DMS79 (cell line): ENCODE data around the gene SIPA1L2.

Experiments
- DNase-seq: peaks from one replicate; lab custom pipeline; 2025; lab: John Stamatoyannopoulos, UW

The SIPA1L2 gene

DNA sequence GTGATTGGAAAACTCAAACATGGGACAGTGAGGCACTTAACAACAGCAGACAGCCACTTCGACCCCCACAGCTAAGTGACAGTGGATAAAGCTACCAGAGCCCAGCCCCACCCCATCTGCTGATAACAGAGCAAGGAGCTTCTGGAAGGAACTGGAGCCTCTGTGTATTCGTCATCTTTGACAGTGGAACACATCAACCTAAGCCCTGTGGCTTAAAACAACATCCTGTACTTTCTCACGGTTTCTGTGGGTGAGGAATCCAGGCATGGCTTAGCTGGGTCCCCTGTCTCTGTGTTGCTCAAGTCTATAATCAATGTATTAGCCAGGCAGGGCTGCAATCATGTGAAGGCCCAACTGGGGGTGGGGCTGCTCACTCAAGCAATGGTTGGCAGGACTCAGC, 18.4 kb upstream of the SIPA1L2 start:
- no peak for DNase-seq

DNA sequence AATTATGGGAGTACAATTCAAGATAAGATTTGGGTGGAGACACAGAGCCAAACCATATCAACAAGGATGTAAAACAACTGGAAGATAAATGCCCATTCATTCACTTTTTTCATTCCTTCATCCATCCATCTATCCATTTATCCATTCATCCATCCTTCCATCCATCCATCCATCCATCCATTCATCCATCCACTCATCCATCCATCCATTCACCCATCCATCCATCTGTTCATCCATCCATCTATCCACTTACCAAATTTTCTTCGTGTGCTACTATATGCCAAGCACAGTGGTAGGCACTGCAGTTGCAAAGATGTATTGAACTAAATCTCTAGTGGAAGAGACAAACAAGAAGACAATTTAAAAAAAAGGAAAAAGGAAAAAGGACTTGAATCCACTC, 14.3 kb upstream of the SIPA1L2 start:
- DNase-seq = no peak

DNA sequence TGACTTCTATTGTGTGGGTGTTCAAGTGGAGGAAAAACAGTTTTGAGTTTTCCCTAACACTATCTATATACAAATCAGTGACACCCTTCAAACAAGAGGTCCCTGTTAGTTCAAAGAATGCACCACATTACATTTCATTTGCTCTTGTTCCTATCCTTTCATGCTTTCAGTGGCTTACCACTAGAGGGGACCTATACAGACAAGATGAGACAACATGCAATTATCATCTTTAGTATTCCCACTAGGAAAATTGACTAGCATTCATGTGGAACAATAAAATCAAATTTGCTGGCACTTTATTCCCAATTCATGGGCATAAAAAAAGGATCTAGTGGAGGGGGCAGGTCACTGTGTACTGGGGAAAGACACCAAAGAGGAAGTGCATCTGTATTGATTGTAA, 13.3 kb upstream of the SIPA1L2 start:
- DNase-seq = no peak

DNA sequence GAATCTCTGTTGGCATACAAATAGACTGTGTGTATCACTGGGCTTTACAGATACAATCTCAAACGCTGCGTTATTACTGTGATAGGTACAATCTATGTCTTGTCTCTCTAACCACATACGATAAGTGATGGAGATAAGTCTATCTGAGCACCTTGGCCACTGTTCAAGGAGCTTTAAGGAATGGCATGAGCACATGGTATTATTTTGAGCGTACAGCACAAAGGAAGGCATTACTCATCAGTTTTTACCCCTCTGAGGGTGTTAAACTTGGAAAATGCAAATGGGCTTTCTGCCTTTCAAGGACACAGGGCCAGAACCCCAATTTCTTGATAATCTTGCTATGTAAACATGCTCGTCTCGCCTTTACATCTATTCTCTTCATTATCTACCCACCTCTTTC, 11.6 kb upstream of the SIPA1L2 start:
- no peak for DNase-seq

DNA sequence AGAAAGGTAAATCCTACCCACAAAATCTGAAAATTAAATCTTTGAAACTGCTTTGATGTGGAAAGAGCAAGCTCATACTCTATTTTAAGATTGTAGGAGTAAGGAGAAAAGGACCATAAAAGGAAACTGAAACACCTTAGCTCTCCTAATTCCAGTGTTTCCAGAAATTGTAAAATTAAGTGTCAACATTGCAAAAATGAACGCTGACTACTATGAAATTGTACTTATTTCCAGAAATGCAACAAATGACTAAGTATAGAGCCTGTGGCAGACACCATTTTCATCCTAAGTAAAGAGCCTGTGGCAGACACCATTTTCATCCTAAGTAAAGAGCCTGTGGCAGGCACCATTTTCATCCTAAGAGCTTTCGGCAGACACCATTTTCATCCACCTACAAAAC, 6.9 kb upstream of the SIPA1L2 start:
- DNase-seq = no peak

DNA sequence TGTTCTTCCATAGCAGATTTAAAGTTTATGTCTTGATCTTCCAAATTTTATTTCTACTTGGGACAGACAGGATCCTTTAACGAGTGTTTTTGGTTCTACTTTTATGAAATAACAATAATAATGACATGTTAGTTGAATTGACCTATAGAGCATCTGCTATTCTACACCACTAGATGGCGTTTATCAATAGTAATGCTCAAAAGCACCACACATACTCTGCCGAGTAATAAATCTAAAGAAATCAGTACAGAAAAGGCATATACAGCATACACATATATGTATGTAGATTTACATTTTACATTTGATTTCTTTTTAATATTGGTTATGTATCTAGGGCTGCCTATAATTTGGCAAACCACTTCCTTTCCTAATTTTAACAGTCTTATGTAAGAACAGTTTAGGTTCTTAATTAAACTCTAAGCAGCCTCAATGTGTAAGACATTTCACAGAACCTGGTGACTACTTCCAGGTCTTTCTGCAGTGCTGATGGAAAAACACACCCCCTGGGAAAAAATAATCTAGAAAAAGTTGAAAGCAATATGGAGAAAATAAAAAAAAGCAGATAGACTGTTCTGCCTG, 5.9 kb upstream of the SIPA1L2 start:
- DNase-seq = peak; percentile 27

DNA sequence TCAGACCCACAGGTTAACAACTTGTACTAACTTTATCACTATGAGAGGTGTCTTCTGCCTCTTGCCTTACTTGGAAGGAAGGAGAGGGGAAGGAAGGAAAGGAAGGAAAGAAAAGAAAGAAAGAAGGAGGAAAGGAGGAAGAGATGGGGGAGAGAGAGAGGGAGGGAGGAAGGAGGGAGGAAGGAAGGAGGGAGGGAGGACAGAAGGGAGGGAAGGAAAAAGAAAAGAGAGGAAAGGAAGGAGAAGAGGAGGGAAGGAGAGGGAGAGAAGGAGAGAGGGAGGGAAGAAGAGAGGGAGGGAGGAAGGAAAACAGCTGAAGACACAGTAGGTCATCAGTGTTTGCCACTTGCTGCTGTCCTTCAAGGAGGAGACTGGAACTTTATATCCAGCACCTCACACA, 5.3 kb upstream of the SIPA1L2 start:
- DNase-seq = no peak

DNA sequence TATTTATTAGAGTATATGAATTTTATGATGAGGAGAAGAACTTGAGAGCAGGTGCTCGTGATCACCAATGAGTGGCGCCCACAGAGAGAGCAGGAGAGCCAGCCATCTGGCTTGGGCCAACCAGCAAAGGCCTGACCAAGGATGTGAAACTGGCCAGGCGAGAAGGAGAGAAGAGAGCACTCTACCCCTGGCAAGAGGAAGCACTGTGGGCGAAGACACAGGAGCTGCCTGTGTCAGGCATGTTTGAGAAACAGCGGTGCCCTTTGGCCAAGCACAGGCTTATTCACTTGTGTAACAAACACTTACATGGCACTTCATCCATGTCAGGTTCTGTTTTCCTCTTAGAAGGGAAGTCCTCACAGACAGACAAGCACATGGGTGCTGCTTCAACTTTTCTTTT, 4.2 kb upstream of the SIPA1L2 start:
- DNase-seq = peak; percentile 97

DNA sequence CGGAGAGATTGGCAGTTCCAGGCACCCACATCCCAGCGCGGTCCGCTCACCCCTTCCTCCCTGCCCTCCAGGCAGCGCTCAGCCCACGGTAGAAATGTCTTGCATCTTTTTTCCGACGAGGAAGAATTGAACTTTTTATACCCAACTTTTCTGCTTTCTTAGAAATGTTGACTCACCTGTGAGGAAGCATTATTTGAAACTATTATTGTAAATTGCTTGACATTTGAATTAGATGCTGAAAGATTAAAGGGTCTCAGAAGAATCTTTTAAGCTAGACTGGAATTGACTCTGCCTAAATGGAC, 912 bp upstream of the SIPA1L2 start:
- DNase-seq = no peak

DNA sequence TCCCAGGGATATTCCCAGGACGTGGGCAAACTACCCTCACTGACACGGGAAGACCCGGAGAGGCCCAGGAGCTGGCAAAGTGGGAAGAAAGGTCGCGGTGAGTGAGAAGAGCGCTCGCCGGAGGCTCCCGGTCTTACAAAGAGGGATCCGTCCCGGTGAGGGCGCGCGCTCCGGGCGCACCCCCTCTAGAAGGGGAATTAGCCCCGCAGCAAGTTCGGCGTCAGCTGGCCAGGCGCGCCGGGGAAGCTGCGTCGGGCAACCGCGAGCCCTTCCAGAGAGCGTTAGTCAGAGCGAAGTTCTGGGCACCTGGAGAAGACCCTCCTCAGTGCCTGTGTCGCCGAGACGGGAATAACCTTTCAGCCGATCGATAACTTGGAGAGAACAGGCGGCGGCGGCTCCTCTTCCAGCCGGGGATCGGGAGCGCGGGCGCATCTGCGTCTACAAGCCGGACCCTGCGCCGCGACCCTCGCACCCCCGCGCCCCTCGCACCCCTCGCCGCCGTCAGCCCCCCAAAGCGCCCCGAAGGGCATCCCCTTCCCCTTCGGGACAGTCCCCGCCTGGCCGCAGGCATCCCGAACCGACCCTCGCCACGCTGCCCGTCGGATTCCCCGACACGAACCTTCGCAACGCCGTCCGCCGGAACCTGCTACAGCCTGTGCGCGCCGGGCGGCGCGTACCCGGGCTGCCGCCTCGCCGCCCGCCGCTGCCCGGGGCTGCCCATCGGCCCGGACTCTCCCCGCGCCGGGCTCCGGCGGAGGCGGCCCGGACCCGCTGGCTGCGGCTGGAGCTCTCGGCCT, 485 bp downstream of the SIPA1L2 start:
- DNase-seq = no peak

DNA sequence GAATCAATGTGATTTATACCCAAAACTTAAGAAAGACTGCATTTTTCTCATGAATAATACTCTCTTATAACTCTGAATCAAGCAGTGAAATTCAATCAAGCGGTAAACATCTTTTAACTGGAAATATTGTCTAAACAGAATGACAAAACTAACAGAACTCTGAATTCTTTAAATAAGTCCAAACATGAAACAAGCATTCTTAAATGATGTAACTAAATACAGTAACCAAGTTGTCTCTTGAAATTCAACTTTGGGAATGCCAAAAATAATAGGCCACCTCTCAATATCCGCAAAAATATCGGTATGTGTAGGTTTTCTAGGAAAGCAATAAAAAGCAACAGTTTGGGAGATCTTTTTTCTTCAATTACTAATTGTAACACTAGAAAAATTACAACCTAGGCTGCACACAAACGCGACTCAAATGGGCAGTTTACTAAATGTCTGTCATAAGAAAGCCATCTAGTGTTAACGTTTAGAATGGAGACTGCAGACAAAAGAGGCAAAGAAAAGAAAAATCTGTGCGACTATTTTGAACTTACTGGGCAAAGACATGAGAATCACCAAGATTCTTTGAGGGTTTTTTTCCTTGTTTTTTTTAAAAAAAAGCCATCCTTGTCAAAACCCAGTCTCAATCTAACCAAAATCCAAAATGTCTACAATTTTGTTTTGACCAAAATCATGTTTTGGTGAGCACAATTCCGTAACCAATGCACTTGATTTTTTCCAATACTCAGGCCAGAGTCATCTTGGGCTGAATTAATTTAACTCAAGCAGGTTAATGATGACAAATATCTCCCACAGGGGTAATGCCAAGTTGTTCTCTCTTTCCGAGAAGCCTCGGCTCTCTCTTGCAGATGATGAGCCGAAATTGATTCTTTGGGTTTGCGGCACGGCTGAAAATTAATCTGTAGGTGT, 1.3 kb downstream of the SIPA1L2 start:
- peak; percentile 10 for DNase-seq

DNA sequence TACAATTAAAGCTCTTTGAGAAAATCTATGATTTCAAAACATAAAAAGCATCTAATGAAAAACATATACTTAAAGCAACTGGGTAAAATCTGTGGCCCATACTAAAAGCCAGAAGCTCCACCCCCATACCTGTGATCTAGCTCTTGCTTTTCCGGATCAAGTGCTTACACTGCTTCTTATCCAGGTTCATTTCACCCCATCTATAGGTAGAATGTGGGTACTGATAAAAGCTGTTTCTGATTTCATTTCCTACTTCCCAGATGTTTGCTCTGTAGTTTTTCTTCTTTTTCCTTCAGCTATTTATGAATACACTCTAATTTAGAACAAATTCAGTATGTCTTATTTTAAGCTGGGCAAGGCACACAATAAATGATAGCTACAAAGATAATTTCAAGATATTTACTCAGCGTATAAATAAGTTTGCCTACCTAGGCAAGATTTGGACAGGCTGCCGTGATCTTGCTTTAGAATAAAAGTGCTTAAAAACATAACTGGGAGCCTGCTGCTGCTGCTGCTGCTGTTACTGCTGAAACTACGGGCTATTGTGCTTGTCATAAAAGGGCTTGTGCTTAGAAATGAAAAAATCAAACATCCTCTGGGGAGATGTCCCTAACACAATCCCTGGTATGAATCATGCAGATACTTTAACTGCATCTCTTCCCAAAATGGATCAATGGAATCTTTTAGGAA, 2.1 kb downstream of the SIPA1L2 start:
- DNase-seq = peak; percentile 81

DNA sequence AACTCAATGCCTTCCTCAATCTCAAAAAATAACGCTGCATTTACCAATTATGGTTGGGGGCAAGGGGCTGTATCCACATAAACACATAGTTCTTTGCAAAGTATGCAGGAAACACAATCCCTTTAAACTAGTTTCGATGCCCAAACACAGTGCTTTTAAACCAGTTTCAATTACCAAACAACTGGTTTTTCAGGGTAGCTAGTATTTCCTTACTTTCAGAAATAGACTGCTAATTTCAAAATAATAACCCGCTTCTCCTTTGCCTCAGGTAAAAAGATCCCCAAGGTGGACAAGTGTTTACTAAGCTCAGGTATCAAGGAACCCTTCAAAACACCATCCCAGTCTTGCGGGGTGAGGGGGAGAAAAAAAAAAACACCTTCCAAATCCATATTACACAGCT, 2.8 kb downstream of the SIPA1L2 start:
- no peak for DNase-seq

DNA sequence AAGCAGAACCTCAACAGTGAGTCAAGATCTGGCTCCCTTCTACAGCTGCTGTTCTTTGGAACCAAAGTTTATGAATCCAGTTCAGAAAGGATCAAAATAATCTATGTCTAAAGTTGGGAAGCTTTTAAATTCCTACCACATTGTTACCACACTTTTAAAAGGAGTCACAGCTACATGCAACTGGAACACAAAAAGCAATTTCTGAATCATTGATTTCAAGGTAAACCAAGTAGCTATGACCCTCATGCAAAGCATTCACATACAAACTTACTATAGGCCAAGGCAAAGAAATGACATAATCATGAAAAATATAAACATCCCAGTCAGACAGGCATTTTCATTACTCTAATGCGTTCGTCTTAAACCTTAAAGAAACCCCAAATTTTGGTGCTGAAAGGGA, 3.5 kb downstream of the SIPA1L2 start:
- DNase-seq = no peak

DNA sequence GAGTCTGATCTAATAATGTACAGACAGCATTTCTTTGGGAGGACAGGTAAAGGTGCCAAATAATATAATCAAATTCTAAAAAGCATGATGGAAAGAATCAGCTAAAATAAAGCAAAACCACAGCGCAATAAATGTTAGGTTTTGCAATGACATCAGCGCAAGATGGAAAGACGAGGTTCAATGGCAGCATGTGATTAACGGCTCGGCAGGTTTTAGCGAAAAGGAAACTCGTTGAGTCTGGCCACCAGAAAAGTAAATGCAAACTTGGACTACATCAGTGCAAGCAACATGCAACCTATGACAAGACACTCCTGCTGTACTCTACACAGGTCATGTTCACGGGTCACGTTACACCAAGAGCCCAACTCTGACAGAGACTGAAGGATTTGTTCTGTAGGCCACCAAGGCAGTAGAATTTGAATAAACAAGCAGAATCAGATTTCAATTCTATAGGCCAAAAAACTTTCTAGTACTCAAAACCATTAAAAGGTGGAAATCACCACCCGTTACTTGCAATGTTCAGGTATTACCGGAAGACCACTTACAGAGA, 4.5 kb downstream of the SIPA1L2 start:
- no peak for DNase-seq

DNA sequence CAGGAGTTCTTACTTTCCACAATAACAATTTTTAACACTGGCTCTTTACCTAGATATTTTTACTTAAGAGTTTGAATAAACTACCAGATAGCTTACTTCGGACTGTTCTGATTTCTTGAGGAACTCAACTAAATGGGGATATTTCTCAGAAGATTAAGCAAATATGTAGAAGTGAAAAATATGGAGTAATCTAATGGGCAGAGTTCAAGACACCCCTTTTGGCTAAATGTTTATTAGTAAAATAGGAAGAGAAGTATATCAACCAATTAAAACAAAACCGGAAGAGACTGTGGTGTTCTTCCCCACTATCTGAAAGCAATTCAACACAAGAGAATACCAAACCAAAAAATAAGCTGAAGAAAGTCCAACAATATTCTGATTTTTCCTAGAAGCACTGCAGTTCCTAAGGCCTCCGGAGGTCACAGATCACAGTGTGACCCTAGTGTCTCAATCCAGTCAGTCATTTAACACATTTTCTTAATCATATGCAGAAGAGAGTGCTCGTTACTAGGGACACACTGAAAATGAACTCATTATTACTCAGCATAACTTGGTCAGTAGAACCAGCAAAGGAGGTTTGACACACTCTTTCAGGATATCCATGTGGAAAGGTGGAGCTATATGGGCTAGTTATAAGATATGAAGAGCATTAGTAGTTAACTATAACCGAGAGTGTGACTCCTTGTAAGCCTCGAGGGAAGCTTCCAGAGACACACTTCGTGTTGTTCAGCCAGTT, 5.2 kb downstream of the SIPA1L2 start:
- DNase-seq = no peak

DNA sequence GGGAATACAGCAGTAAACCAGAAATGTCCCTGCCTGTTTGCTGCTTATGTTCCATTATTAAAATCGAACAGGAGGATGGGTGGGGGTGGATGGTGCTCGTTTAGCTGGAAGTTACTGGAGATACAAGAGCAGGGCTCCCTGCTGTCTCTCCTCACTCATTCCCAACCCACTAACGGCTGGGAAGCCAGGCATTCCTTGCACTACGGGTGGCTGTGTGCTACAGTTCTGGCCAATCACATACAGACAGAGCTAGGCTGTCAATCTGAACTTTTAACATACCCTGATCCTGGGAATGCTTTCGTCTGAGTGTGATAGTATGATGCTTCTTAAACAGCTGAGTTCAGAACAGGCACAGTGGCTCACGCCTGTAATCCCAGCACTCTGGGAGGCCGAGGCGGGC, 7.0 kb downstream of the SIPA1L2 start:
- no peak for DNase-seq

DNA sequence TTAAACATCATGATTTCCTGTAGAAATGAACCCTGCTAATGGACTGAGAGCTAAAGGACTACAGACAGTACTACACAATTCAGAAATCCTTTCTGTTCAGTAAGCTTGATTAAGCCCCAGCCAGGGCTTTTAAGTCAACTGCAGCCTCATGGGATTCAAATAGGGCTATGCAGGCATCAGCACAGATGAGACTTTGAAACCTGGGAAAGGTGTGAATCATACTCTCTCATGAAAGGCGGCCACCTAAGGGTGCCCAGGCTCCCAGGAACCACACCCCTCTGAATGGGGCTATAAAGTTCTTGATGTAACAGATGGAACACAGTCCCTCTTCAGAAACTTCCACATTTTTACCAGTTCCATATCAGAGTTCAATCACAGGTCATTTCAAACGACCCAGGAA, 7.6 kb downstream of the SIPA1L2 start:
- DNase-seq = no peak

DNA sequence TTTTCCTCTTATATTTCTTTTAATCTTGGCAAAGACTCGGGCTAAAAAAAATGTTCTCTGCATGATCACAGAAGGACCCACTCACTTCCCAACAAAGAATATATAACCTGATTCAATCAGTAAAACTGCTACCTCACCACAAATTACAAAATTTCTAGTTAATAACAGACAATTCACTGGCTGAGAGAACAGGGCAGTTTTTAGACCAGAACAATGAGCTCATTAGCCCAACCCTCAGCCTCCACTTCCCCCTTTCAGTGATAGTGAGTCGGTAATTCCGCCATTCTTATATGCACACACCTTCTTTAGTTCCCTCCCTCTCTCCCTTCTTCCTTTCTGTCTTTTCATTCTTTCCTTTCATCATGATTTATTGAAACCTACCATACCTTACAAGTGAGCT, 8.9 kb downstream of the SIPA1L2 start:
- no peak for DNase-seq

DNA sequence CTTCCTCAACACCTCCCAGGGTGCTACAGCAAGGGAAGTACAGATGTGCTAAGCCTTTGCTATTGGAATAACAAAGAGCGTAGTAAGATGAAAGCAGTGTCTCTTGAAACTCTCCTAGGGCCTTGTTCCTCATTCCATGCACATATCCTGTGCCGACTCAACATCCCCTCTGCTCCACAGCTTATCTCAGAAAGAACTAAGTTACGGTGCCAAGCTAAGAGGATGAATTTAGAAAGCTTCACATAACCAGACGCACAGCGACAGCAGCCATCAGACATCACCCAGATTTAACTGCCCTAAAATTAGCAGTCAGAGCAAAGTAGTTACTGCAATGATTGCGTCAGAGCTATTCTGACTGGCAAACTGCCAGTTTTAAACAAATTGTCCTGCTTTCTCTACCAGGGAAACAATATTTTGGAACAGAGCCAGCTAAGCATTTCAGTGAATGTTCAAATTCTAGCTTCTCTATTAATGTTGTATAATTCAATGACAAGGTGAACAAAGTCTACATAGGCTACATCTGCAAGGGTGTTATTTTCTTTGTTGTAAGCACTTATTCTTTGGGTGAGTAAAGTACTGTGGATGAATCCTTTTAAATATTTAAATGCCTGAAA, 9.5 kb downstream of the SIPA1L2 start:
- peak; percentile 68 for DNase-seq

DNA sequence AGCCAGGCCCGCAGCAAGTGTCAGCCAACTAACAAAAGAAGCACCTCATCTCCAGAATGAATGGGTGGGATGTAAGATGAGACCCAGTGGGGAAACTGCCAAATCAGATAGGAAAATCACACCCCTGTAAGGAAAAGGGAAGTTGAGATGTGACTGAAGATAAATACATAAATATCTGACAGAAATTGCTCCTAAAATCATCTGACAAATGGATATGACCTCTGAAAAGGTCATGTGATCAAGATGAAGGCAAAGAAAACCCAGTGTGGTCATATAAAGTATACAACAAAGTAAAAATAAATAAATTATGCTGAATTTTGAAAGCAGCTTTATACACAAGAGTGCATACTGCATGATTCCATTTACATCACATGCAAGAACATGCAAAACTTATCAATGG, 12.7 kb downstream of the SIPA1L2 start:
- DNase-seq = no peak
